Measurements from ENCODE around the gene PCGF3.
"Not testable (repeated sequence)": the region's sequence is repeated elsewhere in the genome, so short reads cannot be mapped to it uniquely, and the experiment has no call there.

Gene PCGF3

DNA sequence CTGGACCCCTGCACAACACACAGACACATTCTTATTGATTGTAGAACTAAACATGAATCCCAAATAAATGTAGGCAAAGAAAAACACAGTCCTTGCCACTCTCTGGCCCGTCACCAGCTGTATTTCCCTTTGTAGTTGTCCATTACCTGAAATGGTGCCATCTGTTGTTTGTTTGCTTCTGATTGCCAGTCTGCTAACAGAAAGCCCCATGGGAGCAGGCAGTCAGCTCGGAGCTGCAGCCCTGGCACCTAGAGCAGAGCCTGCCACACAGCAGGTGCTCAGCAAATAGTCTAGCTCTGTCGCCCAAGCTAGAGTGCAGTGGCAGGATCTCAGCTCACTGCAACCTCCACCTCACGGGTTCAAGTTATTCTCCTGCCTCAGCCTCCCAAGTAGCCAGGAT is 91.4 kb downstream of the PCGF3 start:
- no peak for DNase-seq (ENCODE audit: low read depth in 2 of 2)

DNA sequence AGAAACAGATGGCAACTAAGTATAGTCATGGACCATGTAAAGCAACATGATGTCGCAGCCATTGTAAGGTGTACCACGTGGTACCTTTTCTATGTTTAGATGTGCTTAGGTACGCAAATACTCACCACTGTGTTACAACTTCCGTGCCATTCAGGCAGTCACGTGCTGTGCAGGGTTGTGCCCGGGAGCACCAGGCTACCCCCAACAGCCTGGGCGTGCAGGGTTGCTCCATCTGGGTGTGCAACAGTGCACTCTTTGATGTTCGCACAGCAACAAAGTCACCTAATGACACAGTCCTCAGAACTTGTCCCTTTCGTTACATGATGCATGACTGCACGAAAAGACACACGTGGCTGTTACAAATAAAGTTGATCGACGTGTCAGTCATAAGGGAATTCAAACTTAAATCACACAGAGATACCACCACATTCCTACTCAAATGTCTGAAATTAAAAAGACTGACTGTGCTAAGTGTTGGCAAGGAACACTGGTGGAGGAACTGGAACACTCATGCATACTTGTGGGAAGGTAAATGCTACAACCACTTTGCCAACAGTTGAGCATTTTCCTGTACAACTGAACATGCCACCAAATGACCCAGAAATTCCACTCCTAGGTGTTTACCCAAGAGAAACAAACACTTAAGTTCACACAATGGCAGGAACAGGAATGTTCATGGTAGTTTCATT is 95.9 kb downstream of the PCGF3 start:
- DNase-seq (ENCODE audit: low read depth in 2 of 2), result no peak

DNA sequence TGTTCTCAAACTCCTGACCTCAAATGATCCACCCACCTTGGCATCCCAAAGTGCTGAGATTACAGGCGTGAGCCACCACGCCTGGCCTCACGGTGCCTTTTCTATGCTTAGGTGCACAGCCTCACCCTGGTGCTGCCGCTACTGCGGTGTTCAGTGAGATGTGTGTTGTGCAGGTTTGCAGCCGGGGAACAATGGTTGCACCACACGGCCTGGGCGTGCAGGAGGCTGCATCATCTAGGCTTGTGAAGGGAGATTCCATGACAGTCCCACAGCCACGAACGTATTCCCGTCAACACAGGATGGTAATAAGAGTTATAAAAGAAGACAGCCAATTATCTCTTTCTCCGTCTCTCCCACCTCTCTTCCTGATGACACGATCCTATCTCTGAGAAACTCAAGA is 98.3 kb downstream of the PCGF3 start:
- DNase-seq (ENCODE audit: low read depth in 2 of 2), result no peak

DNA sequence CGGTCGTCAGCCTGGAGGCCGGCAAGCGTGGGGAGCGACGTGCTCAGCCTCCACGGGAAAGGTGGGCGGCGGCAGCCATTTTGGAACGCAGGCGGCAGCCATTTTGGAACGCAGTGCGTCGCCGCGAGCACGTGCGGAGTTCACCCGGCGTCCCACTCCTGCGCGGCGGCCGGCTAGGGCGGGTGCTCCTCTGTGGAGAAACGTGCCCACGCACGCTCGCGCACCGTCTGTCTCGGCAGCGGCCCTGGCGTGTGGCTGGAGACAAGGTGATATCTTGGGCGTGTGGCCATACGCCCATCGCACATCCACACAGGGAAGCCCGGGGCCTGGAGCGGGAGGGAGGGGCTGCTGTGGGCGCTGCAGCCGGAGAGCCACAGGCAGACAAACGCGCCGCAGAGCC is 99.2 kb downstream of the PCGF3 start:
- no peak for DNase-seq (ENCODE audit: low read depth in 2 of 2)

DNA sequence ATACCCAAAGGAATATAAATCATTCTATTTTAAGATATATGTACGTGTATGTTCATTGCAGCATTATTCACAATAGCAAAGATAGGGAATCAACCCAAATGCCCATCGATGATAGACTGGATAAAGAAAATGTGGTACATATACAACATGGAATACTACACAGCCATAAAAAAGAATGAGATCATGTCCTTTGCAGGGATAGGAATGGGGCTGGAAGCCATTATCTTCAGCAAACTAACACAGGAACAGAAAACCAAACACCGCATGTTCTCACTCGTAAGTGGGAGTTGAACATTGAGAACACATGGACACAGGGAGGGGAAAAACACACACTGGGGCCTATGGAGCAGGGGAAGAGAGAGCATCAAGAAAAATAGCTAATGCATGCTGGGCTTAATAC is 101.3 kb downstream of the PCGF3 start:
- DNase-seq (ENCODE audit: low read depth in 2 of 2), result not testable (repeated sequence)

DNA sequence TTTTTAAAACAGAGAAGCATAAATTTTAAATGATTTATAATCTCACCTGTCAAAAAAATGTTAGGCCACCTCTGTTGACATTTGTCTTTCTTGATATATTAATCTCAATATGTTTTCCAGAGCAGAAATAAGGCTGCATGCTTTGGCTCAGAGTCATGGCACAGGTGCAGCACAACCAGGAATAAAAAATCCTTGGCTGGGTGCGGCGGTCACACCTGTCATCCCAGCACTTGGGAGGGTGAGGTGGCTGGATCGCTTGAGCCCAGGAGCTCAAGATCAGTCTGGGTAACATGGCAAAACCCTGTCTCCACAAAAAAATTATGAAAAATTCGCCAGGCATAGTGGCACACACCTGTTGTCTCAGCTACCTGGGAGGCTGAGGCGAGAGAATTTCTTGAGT is 102.2 kb downstream of the PCGF3 start:
- DNase-seq (ENCODE audit: low read depth in 2 of 2), result no peak

DNA sequence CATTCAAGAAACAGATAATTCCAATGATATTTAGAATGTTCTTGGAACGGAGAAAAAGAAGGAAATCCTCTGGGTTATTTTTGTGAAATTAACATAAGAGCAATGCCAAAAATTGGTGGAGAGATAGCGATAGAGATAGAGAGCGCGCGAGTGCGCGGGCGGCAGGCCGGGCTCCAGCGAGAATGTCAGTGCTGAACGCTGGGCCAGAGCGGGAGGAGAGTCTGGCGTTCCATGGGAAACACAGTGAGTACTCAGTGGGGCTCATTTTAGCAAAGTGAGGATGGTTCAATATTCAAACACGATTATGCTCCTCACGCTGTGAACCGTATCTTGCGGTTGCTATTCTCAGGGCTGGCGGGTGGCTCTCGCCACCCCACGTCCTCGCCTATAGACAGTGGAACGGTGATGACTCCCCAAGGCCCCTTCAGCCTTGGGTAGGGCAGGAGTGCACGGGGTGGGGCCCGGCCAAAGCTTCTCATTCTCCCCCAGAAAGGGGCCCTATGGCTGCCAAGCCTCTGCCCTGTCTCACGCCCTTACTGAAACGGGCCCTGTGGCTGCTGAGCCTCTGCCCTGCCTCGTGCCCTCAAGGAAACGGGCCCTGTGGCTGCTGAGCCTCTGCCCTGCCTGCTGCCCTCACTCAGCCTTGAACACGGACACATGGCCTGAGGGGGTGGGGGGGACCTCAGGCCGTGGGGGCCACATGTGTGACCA is 103.4 kb downstream of the PCGF3 start:
- no peak for DNase-seq (ENCODE audit: low read depth in 2 of 2)

DNA sequence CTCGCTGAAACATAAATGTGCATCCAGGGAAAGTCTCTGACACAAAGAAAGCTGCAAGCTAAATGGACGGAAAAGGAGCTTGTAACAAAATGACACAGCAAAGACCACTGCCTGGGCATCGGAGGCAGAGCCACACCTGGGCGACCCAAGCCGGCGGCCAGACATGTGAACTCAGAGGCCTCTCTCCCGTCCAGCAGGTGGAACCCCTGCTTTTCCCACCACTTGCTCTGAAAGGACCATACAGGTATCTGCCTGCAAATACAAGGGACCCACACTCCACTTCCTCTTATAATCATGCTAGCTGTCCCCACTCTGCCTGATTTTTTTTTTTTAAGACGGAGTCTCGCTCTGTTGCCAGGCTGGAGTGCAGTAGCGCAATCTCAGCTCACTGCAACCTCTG is 108.3 kb downstream of the PCGF3 start:
- DNase-seq (ENCODE audit: low read depth in 2 of 2), result no peak

DNA sequence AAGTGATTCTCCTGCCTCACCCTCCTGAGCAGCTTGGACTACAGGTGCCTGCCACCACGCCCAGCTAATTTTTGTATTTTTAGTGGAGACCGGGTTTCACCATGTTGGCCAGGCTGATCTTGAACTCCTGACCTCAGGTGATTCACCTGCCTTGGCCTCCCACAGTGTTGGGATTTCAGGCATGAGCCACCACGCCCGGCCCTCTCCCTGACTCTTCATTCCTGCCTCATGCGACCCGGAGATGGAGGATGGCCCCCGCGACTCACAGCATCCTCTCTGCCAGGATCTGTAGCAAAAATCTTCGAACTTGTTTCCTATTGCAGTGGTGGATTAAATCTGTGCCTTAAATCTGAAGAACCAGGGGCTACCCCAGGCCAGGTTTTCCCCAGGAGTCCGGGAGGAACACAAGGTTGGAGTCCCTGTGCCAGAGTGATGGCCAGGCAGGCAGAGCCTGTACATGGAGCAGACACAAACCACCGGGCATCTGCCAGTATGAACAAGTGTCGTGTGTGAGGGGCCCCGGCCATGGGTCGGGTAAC is 108.7 kb downstream of the PCGF3 start:
- DNase-seq (ENCODE audit: low read depth in 2 of 2), result no peak

DNA sequence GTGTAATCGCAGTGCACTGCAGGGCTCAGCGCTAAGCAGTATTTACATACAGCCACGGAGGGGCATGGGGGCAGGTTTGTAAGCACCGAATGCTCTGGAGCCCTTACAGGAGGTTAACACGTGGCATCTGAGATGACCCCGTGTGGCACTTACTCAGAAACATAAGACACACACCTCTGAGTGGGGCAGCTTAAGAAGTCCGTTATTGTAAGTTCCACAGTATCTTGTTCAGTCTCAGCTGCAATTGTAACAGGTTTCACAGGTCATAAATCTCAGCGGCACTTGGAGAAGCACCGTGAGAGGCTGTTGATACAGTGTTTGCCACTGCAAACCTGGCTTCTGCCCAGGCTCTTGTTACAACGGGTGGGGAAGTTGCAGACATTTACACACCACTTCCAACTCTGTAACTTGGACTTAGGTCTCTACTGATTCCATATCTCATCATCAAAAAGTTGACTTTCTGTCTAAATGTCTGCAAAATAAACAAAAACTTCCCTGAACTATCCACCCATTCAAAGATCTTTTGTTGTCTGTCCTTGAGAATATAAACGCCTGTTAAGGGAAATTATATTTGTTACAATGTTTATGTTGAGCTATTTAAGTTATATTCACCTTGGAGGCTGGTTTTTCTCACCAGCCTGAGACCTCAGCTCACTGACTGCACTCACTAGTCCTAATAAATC is 110.0 kb downstream of the PCGF3 start:
- DNase-seq (ENCODE audit: low read depth in 2 of 2), result no peak

DNA sequence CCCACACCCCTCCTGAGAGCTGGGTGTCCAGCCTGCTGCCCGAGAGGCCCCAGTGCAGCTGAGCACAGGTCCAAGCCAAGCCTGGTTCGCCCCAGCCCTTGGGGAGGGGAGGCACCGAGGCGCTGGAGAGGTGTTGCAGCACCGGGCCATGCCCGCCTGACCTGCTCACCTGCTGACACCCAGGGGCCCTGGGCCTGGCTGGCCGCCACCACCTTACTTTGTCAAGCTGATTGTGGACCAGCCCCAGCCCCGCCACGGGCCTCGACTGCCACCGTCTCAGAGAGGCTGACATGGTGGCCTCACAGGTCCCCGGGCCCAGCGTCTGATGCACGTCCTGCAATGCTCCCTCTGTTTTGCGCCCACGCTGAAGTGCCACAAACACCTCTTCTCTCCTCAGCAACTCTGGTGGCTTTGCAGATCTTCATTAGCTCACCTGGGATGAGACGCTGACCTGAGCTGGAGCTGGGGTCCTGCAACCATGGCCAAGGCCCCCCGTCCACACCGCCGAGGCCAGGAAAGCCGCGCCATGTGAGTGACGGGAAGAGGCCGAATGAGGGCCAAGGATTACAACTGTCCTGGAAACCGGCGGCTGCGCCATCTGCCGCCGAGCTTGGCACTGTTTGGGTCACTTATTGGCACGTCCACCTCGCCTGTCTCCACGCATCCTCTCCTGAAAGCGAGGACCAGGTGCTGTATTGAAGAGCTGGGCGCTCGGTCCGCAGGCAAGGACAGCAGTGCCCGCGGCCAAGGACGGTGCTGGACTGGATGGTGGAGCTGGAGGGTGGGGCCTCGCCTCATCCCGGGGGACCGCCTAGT is 112.7 kb downstream of the PCGF3 start:
- DNase-seq (ENCODE audit: low read depth in 2 of 2), result no peak

DNA sequence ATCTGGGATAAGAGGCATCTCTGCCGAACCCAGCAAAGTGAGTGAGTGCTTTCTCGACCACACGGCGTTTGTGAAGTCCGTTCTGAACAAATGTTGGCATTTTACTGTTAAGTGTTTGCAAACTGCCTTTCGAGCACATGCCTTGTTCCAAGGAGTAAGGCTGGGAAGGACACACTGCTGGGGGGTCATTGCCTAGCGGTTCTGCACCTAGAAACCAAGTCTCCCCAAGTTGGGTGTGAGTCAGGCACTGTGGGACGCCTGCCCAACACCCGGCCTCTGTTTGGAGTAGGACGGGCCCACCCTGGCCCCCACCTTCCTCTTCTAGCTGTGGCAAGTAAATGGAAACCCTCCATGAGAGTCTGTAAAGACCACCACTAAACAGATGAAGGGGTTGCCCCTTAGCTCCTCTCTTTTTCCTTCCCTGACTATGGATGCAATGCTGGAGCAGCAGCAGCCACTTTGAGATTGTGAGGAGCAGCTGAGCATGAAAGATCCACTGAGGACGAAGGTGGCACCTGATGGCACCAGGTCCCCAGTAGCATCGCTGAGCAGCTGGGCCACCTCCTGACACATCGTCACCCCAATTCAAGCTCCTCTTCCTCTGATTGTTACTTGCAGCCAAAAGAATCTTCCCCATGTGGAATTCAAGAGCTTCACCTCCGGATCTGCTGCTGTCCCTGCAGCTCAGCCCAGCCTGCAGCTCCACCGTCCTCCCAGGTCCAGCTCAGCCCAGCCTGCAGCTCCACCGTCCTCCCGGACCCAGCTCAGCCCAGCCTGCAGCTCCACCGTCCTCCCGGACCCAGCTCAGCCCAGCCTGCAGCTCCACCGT is 114.0 kb downstream of the PCGF3 start:
- no peak for DNase-seq (ENCODE audit: low read depth in 2 of 2)

All from stimulated activated CD8-positive, alpha-beta memory T cell treated with anti-CD3 and anti-CD28 coated beads, Interleukin-2, amount 100 ng/mL, for 48 hours (primary cell).